Tibial nerve (tissue), 3 donors: ENCODE results near the gene SMAD4.

Source experiments
- POLR2A ChIP-seq, 2 donors: fragments of 450-650 bp; IDR thresholded peaks; one replicate each; pipeline ENCODE4 v1.6.1; 2017; ENCODE audit warnings: antibody characterized with exemption in 2 of 2, mild to moderate bottlenecking in 2 of 2, moderate library complexity in 2 of 2
- TF ChIP-seq, protein P1 (sequence below), 5 experiments: fragments of 200-600 bp in 3 of 5; fragments of 450-650 bp in 2 of 5; sonication (generic) in 3 of 5; IDR thresholded peaks; one replicate each; pipeline ENCODE4 v1.5.1; 2016 to 2019; ENCODE audit warnings: antibody characterized with exemption in 5 of 5, mild to moderate bottlenecking in 3 of 5, moderate library complexity in 2 of 5

DNA sequence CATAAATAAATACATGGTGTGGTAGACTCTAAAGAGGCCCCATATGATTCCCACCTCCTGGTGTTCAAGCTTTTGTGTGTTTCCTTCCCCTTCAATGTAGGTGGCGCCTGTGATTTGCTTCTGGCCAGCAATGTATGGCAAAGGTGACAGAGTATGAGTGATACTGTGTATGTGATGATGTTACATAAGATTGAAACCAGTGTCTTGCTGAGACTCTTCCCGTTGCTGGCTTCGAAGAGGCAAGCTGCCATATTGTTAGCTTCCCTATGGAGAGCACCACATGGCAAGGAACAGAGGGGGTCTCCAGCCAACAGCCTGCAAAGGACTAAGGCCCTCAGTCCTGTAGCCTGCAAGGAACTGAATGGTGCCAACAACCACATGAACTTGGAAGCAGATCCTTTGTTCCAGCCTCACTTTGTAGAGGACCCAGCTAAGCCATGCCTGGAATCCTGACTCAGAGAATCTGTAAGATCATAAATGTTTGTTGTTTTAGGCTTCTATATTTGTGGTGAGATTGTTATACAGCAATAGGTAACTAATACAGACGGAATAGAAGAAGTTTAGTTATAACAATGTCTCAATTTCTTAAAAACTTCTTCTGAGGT lies 1.7 kb upstream of the SMAD4 start:
- TF ChIP-seq, protein P1, sequence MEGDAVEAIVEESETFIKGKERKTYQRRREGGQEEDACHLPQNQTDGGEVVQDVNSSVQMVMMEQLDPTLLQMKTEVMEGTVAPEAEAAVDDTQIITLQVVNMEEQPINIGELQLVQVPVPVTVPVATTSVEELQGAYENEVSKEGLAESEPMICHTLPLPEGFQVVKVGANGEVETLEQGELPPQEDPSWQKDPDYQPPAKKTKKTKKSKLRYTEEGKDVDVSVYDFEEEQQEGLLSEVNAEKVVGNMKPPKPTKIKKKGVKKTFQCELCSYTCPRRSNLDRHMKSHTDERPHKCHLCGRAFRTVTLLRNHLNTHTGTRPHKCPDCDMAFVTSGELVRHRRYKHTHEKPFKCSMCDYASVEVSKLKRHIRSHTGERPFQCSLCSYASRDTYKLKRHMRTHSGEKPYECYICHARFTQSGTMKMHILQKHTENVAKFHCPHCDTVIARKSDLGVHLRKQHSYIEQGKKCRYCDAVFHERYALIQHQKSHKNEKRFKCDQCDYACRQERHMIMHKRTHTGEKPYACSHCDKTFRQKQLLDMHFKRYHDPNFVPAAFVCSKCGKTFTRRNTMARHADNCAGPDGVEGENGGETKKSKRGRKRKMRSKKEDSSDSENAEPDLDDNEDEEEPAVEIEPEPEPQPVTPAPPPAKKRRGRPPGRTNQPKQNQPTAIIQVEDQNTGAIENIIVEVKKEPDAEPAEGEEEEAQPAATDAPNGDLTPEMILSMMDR (IDR thresholded peaks at IDR 0.05): no peak
- no peak for TF ChIP-seq POLR2A (IDR thresholded peaks at IDR 0.05)
